Stimulated activated effector memory CD8-positive, alpha-beta T cell treated with anti-CD3 and anti-CD28 coated beads, Interleukin-12 subunit alpha, Interleukin-12 subunit beta, amount 100 ng/mL, for 72 hours (primary cell): ENCODE measurements around the gene CYP26A1.

Experiments
- ATAC-seq: fragments of 150-1000 bp; cut with Tn5 transposase; 2 replicates; pipeline ENCODE4 v1.10.0; 2021
- DNase-seq, 2 donors: peaks; one replicate each; pipeline ENCODE4 v3.0.0; 2021 to 2022; ENCODE audit warnings: low spot score in 2 of 2
- H3K27ac Mint-ChIP-seq: one replicate; pipeline ENCODE4 v1.8.0; 2022; ENCODE audit warnings: mild to moderate bottlenecking, mixed read lengths
- H3K36me3 Mint-ChIP-seq: one replicate; pipeline ENCODE4 v1.8.0; 2022; ENCODE audit warnings: mild to moderate bottlenecking, mixed read lengths
- H3K4me1 Mint-ChIP-seq: one replicate; pipeline ENCODE4 v1.8.0; 2022; ENCODE audit warnings: mixed read lengths
- H3K4me3 Mint-ChIP-seq: one replicate; pipeline ENCODE4 v1.8.0; 2022; ENCODE audit warnings: mild to moderate bottlenecking, mixed read lengths
- H3K9me3 Mint-ChIP-seq: one replicate; pipeline ENCODE4 v1.8.0; 2022; ENCODE audit warnings: mixed read lengths

The CYP26A1 gene

GRCh38 chr10:93061594-93062513 lies 11.8 kb upstream of the CYP26A1 start:
- peaks cover 17% of the 10 kb centered on the region for H3K36me3 Mint-ChIP-seq

DNA sequence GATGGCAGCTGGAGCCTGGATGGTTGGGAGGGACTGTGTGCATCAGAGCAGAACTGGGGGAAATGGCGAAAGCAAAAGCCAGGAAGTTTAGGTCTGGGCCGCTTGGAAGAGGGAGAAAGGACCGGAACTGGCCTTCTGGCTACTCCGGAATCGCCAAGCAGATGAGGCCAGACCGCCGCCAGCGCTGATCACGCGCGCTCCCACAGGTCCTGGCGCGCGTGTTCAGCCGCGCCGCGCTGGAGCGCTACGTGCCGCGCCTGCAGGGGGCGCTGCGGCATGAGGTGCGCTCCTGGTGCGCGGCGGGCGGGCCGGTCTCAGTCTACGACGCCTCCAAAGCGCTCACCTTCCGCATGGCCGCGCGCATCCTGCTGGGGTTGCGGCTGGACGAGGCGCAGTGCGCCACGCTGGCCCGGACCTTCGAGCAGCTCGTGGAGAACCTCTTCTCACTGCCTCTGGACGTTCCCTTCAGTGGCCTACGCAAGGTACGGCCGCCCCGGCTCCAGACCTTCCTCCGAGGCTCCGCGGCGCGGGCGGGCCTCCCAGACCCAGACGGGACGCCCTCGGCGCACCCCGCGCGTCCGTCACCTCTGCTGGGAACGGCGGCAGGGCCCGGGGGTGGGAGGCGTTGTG lies 11.1 kb upstream of the CYP26A1 start:
- peak in 1 of 2 donors; percentile 68 for DNase-seq
- Mint-ChIP-seq H3K4me3 (peak overlapping the region; percentile 66), H3K27ac (no peak overlapping the region), H3K36me3 (peaks cover 20% of the 10 kb centered on the region), H3K4me1 (peaks cover 29% of the 10 kb centered on the region), H3K9me3 (no peaks in the 10 kb centered on the region)
- peak; percentile 76 for ATAC-seq

More at GRCh38 chr10:93061594-93062513, 11.8 kb upstream of the CYP26A1 start:
- H3K9me3 Mint-ChIP-seq: no peaks in the 10 kb centered on the region
- DNase-seq (peak in 1 of 2 donors; percentile 58), ATAC-seq (peak; percentile 40)
- peak overlapping the region; percentile 66 for H3K4me3 Mint-ChIP-seq
- peaks cover 29% of the 10 kb centered on the region for H3K4me1 Mint-ChIP-seq
- no peak overlapping the region for H3K27ac Mint-ChIP-seq

GRCh38 chr10:93063144-93063976 lies 10.3 kb upstream of the CYP26A1 start:
- peaks cover 30% of the 10 kb centered on the region for H3K4me1 Mint-ChIP-seq
- peaks cover 15% of the 10 kb centered on the region for H3K36me3 Mint-ChIP-seq
- peak in 1 of 2 donors; percentile 48 for DNase-seq
- H3K9me3 Mint-ChIP-seq: no peaks in the 10 kb centered on the region
- H3K4me3 Mint-ChIP-seq: peak overlapping the region; percentile 66
- no peak for ATAC-seq
- H3K27ac Mint-ChIP-seq: no peak overlapping the region

DNA sequence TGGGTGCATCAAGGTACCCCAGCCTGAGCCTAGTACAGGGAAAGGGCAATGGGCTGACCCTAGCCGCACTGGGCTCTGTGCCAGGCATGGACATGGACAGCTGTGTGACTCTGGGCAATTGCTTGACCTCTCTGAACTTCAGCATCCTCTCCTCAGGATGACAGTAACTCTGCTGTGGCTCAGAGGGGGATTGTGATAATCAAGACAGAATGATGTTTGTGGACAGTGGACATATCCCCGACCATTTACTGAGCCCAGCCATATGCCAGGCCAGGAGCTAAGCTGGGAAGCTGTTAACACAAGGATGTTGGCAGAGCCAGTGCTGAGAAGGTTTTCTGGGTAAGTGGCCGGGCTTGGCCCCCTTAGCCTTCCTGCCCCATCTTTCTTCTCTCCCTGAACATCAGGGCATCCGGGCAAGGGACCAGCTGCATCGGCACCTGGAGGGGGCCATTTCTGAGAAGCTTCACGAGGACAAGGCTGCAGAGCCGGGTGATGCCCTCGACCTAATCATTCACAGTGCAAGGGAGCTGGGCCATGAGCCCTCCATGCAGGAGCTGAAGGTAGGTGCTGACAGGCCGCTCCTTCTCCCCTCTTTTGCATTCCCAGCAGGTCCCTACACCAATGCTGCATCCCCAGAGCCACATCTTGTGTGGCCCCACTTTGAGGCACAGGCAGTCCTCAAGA lies 9.6 kb upstream of the CYP26A1 start:
- H3K4me3 Mint-ChIP-seq: peak overlapping the region; percentile 33
- H3K36me3 Mint-ChIP-seq: peaks cover 15% of the 10 kb centered on the region
- DNase-seq (peak in 1 of 2 donors; percentile 48), ATAC-seq (no peak)
- H3K4me1 Mint-ChIP-seq: peaks cover 36% of the 10 kb centered on the region
- H3K9me3 Mint-ChIP-seq: no peaks in the 10 kb centered on the region
- H3K27ac Mint-ChIP-seq: no peak overlapping the region

DNA sequence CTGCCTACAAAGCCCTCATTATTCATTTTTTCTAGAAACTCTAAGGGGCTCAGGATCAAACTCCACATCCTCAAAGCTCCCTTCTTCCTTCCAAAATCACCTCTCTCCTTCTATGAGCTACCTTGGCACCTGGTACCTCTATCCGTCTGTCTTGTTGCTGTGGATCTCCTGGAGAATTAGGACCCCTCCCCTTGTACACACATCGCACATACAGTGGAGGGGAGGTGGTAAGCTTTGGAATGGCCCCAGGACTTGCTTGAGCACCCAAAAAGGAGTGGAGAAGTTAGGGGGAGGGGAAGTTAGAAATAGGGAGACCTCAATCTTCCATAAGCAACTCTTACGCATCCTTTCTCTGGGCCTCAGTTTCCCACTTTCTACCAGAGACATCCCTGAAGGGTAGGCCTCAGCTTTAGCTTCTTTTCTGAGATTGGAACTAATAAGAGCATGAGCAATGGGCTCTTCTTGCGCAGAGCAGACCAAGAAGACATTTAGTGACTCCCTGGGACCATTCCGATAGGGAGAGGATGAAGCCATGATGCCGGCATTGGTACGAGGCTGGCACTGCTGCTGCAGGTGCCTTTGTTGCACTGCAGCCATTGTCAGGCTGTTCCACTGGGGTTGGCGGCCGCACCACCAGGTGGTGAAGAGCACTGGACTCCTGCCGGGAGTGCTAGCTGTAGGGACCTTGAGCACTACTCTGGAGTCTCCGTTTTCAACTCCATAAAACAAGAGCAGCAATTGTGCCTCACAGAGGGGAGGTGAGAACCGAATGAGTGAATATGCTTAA lies 8.6 kb upstream of the CYP26A1 start:
- ATAC-seq (no peak), DNase-seq (peak in 1 of 2 donors; percentile 50)
- Mint-ChIP-seq H3K4me1 (peaks cover 32% of the 10 kb centered on the region), H3K27ac (no peak overlapping the region), H3K4me3 (no peak overlapping the region), H3K9me3 (no peaks in the 10 kb centered on the region), H3K36me3 (peaks cover 5% of the 10 kb centered on the region)

- peak in 1 of 2 donors; percentile 50 for DNase-seq
- H3K4me1 Mint-ChIP-seq: peaks cover 36% of the 10 kb centered on the region
- ATAC-seq: no peak
- no peak overlapping the region for H3K27ac Mint-ChIP-seq
- H3K36me3 Mint-ChIP-seq: peaks cover 5% of the 10 kb centered on the region
- no peak overlapping the region for H3K4me3 Mint-ChIP-seq
- no peaks in the 10 kb centered on the region for H3K9me3 Mint-ChIP-seq
Observed at GRCh38 chr10:93065675-93066543, 7.8 kb upstream of the CYP26A1 start.

DNA sequence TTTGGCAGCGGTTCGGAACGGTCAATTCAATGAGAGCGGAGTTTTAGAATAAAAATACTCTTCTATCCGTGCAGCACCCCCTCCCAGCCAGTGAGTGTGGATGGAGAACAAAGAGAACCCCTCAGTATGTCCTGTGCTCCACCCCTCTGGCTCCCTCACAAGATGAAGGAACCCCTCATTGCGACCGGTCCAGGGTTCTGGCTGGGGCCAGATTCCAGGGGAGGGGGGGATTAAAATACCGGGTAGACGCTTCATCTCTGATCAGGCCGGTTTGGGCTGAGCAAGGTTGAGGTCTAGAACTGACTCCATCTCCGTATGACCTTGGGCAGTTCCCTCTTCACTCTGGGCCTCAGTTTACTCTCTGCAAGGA lies 7.2 kb upstream of the CYP26A1 start:
- Mint-ChIP-seq H3K27ac (no peak overlapping the region), H3K4me1 (peaks cover 38% of the 10 kb centered on the region), H3K36me3 (peaks cover 8% of the 10 kb centered on the region), H3K9me3 (no peaks in the 10 kb centered on the region), H3K4me3 (no peak overlapping the region)
- DNase-seq (peak in 1 of 2 donors; percentile 48), ATAC-seq (no peak)

GRCh38 chr10:93067443-93068365 lies 6.0 kb upstream of the CYP26A1 start:
- no peak for ATAC-seq
- H3K36me3 Mint-ChIP-seq: peaks cover 8% of the 10 kb centered on the region
- H3K4me1 Mint-ChIP-seq: peaks cover 37% of the 10 kb centered on the region
- no peaks in the 10 kb centered on the region for H3K9me3 Mint-ChIP-seq
- peak in 1 of 2 donors; percentile 22 for DNase-seq
- no peak overlapping the region for H3K27ac Mint-ChIP-seq
- H3K4me3 Mint-ChIP-seq: no peak overlapping the region

DNA sequence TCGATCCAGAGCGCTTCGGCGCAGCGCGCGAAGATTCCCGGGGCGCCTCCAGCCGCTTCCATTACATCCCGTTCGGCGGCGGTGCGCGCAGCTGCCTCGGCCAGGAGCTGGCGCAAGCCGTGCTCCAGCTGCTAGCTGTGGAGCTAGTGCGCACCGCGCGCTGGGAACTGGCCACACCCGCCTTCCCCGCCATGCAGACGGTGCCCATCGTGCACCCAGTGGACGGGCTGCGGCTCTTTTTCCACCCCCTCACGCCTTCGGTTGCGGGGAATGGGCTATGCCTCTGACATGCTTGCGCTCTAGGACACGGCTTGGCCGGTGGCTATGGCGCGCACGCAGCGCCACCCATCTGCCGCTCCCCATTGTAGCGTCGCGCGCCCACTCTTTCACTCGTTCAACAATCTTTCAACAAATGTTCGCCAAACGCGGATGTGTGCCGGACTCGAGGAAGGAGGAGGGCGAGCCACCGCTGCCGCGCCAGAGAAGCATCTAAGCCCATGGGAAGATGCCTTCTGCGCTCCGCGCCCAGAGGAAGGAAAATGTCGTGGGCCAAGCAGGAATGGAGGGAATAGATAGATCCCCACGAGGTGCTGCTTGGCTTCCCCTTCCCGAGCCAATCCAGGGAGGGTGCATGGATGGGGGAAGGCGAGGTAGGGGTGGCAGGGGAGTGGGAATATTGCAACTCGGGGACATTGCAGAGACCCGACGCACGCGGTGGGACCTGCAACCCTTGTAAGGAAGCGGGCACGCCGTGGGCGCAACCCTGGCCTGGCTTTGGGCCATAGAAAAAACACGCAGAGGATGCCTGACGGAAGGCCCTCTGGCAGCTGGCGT lies 5.1 kb upstream of the CYP26A1 start:
- Mint-ChIP-seq H3K27ac (no peak overlapping the region), H3K4me3 (no peak overlapping the region), H3K36me3 (peaks cover 8% of the 10 kb centered on the region), H3K9me3 (no peaks in the 10 kb centered on the region), H3K4me1 (peaks cover 37% of the 10 kb centered on the region)
- DNase-seq (peak in 1 of 2 donors; percentile 54), ATAC-seq (peak; percentile 8)

- no peak for DNase-seq
- Mint-ChIP-seq H3K9me3 (no peaks in the 10 kb centered on the region), H3K27ac (no peak overlapping the region), H3K4me1 (peaks cover 39% of the 10 kb centered on the region), H3K36me3 (peaks cover 8% of the 10 kb centered on the region), H3K4me3 (no peak overlapping the region)
- no peak for ATAC-seq
Observed at GRCh38 chr10:93069245-93069561, 4.5 kb upstream of the CYP26A1 start.

DNA sequence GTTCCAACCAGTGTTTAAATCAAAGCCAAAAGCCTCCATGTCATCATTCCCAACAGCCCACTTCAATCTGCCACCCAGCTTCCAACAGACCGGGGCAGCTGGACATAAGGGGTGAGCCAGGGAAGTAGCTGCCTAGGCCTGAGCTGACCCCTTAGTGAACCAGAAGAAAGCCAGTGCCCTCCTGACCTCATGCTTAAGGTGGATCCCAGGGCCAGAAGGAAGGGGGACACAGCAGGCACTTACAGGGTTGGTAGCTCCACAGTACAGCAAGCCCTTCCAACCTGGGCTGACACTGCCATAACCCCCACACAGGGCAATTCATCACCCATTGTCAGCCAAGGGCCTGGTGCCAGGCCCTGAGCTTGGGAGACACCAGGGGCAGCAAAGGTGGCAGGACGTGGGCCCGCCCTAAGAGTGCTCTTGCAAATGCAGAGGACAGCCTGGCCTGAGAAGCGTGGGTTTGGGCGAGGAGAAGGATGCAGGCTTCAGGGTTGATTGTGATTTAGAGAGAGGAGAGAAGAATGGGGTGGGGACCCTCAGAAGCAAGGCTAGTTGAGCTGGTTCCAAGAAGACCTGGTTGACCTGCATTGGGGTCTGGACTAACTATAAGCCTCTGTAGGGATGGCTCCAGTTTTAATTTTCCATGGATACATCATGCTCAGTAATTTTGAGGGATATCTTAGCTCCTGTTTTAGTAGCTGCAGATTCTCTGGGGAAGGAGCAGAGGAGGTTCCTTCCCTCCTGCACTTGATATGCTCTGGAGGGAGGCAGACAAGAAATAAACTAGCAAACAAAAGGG lies 3.1 kb upstream of the CYP26A1 start:
- peaks cover 44% of the 10 kb centered on the region for H3K4me1 Mint-ChIP-seq
- DNase-seq: peak in 1 of 2 donors; percentile 50
- no peak for ATAC-seq
- peak overlapping the region; percentile 75 for H3K4me3 Mint-ChIP-seq
- H3K27ac Mint-ChIP-seq: no peak overlapping the region
- peaks cover 8% of the 10 kb centered on the region for H3K36me3 Mint-ChIP-seq
- no peaks in the 10 kb centered on the region for H3K9me3 Mint-ChIP-seq
